A375 (cell line): ENCODE data around the gene SCAMP1. TPM values are rescaled to one million over a fixed set of nuclear protein-coding genes. Genes with fewer than 3 reads are reported as not detected.

ENCODE experiments used
- small RNA-seq: library from RNA; depleted of rRNA; stranded (forward); fragments of <200 nt; gene quantifications from one replicate; pipeline ENCODE3, GENCODE V24; 2014
- total RNA-seq: library from RNA; depleted of rRNA; stranded (reverse); fragments of >200 nt; shearing (Covaris generic); gene quantifications from 2 replicates; pipeline ENCODE4 v1.2.3, GENCODE V29; 2014; rRNA removed

The SCAMP1 gene
- 17.6 and 20.3 TPM in 2 replicates for total RNA-seq

GRCh38 chr5:78359831-78360673 is at the start of gene SCAMP1:
Gene SCAMP1, plus strand, starts transcription at chr5:78360617. Its CDS starts 55 bp downstream, at chr5:78360672.

Small RNAs within 50 kb of the gene (small RNA-seq; reads per million reads assigned to genes)
- gene RF00019 (not detected), gene RNU6-183P (not detected)

Other genes with a start within 250 kb of the SCAMP1 start
- gene AP3B1, start 65.9 kb upstream of the SCAMP1 start, total RNA-seq, result 29.9 and 33.9 TPM in 2 replicates